Right lobe of liver (tissue), 6 donors: ENCODE data around the gene RSBN1. TPM values are rescaled to one million over a fixed set of nuclear protein-coding genes. Genes with fewer than 3 reads are reported as not detected.

Experiments
- ATAC-seq, 4 donors: fragments of 200-7000 bp; cut with Tn5 transposase; one replicate each; pipeline ENCODE4 v1.9.1; 2020; ENCODE audit warnings: mild to moderate bottlenecking in 4 of 4, moderate library complexity in 4 of 4
- DNase-seq, 3 donors: peaks; one replicate each; pipeline ENCODE4 v3.0.0-alpha.2; 2020
- H3K27ac ChIP-seq, 3 donors: fragments of 200-600 bp; one replicate each; pipeline ENCODE4 v1.8.0; 2022
- H3K27me3 ChIP-seq, 2 donors: fragments of 200-600 bp; one replicate each; pipeline ENCODE4 v1.8.0; 2022
- H3K36me3 ChIP-seq, 4 donors: fragments of 200-600 bp; sonication (generic) in 1 of 4; one replicate each; pipeline versions ENCODE4 v1.5.1 to v1.8.0; 2017 to 2022; ENCODE audit warnings: control low read depth in 1 of 4
- H3K4me1 ChIP-seq, 4 donors: fragments of 200-600 bp; sonication (generic) in 1 of 4; one replicate each; pipeline versions ENCODE4 v1.5.1 to v1.8.0; 2017 to 2022; ENCODE audit warnings: control low read depth in 1 of 4
- H3K4me3 ChIP-seq, 3 donors: fragments of 200-600 bp; one replicate each; pipeline ENCODE4 v1.8.0; 2022
- H3K9me3 ChIP-seq, 4 donors: fragments of 200-600 bp; sonication (generic) in 1 of 4; one replicate each; pipeline versions ENCODE4 v1.5.1 to v1.8.0; 2017 to 2022; ENCODE audit warnings: control low read depth in 1 of 4
- POLR2A ChIP-seq: fragments of 450-650 bp; IDR thresholded peaks from one replicate; pipeline ENCODE4 v1.6.1; 2017; ENCODE audit warnings: antibody characterized with exemption, mild to moderate bottlenecking
- WGBS: methylation state at CpG from one replicate; pipeline ENCODE4 v1.1.6; 2018; ENCODE audit warnings: low coverage, low lambda C conversion rate; ENCODE audit not compliant: insufficient coverage; ENCODE audit errors: missing lambda C conversion rate; 5-methylcytosine and 5-hydroxymethylcytosine counted together
- intact Hi-C, 2 donors: fragments of 100-400 bp; cut with DNase I; formaldehyde crosslinking; loops; one replicate each; pipeline versions ENCODE4 v1.11.2 to v1.14.1; 2022
- total RNA-seq, 6 experiments: library from RNA; depleted of rRNA in 2 of 6; stranded (reverse); fragments of >200 nt in 2 of 6; fragmentation: NEBNext Ultra II Directional in 3 of 6; extraction: Animal tissue kit (Norgen Biotek cat#: 25700) in 3 of 6; gene quantifications; one replicate each; pipeline versions ENCODE4 v1.1.0 to v1.2.4, GENCODE V29; 2016 to 2023
- TF ChIP-seq, protein P1 (sequence below), 4 donors: fragments of 200-600 bp in 3 of 4; fragments of 450-650 bp in 1 of 4; IDR thresholded peaks; one replicate each; pipeline versions ENCODE4 v1.5.1 to v1.8.0; 2016 to 2022; ENCODE audit warnings: antibody characterized with exemption in 4 of 4, mild to moderate bottlenecking in 2 of 4
- donor health status: DM: no; HTN: yes; CAD: no.
- donor health status: DM: no; HTN: no; CAD: no.
- donor health status: DM: no; HTN: no; CAD: no.
- donor health status: DM: no; HTN: yes; CAD: no.
- donor health status: DM: no; HTN: yes; CAD: no.

RSBN1 gene
- total RNA-seq, 6 experiments from 2014 or later = 4.1 to 5.9 (median 5.0) TPM

DNA sequence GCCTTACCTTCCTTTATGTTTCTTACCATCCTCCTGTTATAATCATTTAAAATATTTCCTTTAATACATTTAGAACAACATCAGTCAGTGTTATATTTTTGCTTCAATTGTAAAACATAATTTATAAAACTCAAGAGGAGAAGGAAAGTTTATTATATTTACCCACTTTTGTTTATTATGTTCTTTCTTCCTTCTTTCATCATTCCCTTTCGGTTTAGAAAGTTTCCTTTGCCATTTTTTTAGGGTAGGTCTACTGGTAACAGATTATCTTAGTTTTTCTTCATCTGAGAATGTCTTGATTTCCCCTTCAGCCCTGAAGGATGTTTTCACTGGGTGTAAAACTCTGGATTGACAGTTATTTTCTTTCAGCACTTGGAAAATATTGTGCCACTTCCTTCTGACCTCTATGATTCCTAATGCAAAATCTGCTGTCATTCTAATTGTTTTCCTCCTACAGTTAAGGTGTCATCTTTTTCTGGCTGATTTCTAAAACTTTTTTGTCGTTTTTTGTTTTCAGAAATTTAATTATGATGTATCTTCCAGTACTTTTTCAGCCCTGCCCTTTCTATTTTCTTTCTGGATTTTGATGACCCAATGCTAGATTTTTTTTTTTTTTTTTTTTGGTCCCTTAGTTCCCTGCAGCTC lies 34.2 kb upstream of the RSBN1 start:
- Histone ChIP-seq H3K36me3 (no peaks in the 10 kb centered on the region), H3K4me3 (no peak overlapping the region), H3K9me3 (no peaks in the 10 kb centered on the region), H3K27me3 (no peaks in the 10 kb centered on the region), H3K4me1 (no peaks in the 10 kb centered on the region), H3K27ac (no peak overlapping the region)
- no peak for TF ChIP-seq POLR2A
- TF ChIP-seq, protein P1, sequence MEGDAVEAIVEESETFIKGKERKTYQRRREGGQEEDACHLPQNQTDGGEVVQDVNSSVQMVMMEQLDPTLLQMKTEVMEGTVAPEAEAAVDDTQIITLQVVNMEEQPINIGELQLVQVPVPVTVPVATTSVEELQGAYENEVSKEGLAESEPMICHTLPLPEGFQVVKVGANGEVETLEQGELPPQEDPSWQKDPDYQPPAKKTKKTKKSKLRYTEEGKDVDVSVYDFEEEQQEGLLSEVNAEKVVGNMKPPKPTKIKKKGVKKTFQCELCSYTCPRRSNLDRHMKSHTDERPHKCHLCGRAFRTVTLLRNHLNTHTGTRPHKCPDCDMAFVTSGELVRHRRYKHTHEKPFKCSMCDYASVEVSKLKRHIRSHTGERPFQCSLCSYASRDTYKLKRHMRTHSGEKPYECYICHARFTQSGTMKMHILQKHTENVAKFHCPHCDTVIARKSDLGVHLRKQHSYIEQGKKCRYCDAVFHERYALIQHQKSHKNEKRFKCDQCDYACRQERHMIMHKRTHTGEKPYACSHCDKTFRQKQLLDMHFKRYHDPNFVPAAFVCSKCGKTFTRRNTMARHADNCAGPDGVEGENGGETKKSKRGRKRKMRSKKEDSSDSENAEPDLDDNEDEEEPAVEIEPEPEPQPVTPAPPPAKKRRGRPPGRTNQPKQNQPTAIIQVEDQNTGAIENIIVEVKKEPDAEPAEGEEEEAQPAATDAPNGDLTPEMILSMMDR (IDR thresholded peaks at IDR 0.05) = no peak
- DNase-seq (no peak), ATAC-seq (no peak)
- intact Hi-C loops = no loop called here
- 54% methylated on average over 2 of the region's 2 CpGs for WGBS

DNA sequence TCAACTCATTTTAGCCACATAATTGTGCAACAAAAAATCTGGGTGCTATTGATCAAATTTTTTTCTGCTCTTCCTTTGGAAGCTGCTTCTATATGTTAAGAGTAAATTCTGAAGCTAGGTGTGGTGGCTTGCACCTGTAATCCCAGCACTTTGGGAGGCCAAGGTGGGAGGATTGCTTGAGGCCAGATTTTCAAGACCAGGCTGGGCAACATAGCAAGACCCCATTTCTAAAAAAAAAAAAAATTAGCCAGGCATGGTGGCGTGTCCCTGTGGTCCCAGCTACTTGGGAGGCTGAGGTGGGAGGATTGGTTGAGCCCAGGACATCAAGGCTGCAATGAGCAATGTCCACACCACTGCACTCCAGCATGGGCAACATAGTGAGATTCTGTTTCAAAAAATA lies 24.3 kb upstream of the RSBN1 start:
- no peaks in the 10 kb centered on the region for H3K9me3 ChIP-seq
- intact Hi-C loops = no loop called here
- no peak for TF ChIP-seq POLR2A
- TF ChIP-seq, protein P1 (IDR thresholded peaks at IDR 0.05) = no peak
- DNase-seq (no peak), ATAC-seq (no peak)
- H3K4me3 ChIP-seq = no peak overlapping the region
- H3K36me3 ChIP-seq = no peaks in the 10 kb centered on the region
- no CpG with 5 or more reads among the region's 1 CpG for WGBS
- H3K27ac ChIP-seq = no peak overlapping the region
- H3K4me1 ChIP-seq = no peaks in the 10 kb centered on the region
- no peaks in the 10 kb centered on the region for H3K27me3 ChIP-seq

DNA sequence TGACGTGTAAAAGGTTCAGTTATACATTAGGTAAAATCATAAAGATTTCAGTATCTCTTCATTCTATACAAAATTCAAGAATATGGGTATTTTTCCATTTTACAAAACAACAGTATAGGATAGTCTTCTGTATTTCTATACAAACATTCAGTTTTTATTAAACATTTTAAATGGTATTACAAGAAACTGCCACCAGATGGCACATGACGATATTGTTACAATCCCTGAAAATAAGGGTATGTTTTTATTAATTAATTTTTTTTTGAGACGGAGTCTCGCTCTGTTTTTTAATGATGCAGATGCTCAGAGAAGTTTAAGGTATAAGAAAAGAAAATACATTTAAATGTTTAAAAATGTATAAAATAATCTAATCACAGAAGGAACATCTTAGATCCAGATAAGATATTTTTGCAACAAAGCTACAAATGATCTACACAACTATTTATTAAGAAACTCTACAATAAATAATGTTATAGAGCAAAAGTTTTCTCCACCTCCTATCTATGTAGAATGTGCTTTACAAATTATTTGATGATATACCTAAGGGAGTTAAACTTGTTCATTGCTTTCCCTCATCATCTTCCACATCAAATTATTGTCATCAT lies 23.5 kb upstream of the RSBN1 start:
- DNase-seq = no peak
- H3K4me1 ChIP-seq = no peaks in the 10 kb centered on the region
- no peaks in the 10 kb centered on the region for H3K9me3 ChIP-seq
- WGBS = 8% methylated on average over 4 of the region's 4 CpGs
- no peaks in the 10 kb centered on the region for H3K27me3 ChIP-seq
- peak in 3 of 4 donors; percentile 53 to 63 (median 56) for ATAC-seq
- H3K36me3 ChIP-seq = no peaks in the 10 kb centered on the region
- H3K27ac ChIP-seq = no peak overlapping the region
- no peak overlapping the region for H3K4me3 ChIP-seq
- intact Hi-C loops = no loop called here
- no peak for TF ChIP-seq POLR2A
- TF ChIP-seq, protein P1 (IDR thresholded peaks at IDR 0.05) = peak; percentile 52 to 74 (median 64)

DNA sequence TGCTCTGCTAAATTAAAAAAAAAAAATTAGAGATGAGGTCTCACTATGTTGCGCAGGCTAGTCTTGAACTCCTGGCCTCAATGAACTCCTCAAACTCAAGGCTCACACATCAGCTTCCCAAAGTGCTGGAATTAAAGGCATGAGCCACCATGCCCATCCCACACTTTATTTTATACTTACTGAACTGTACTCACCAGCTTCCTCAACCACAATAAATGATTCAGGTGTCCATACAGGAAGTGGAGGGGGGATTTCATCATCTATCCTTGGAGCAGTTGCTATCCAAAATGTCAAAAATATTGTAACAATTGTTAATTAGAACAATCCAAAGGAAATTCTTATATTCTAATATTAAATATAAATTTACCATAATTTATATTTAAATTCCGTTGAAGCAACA lies 22.4 kb upstream of the RSBN1 start:
- Histone ChIP-seq H3K27ac (no peak overlapping the region), H3K9me3 (no peaks in the 10 kb centered on the region), H3K4me1 (no peaks in the 10 kb centered on the region), H3K4me3 (no peak overlapping the region), H3K36me3 (no peaks in the 10 kb centered on the region), H3K27me3 (no peaks in the 10 kb centered on the region)
- DNase-seq (no peak), ATAC-seq (no peak)
- no peak for TF ChIP-seq POLR2A
- TF ChIP-seq, protein P1 (IDR thresholded peaks at IDR 0.05) = no peak
- intact Hi-C loops = no loop called here
- WGBS = 87% methylated on average over 2 of the region's 2 CpGs
